Activated CD4-positive, alpha-beta T cell treated with anti-CD3 and anti-CD28 coated beads for 24 hours (primary cell): ENCODE data around the gene VLDLR.

ENCODE experiments used
- DNase-seq, 2 donors: peaks; one replicate each; pipeline ENCODE4 v3.0.0-alpha.2; 2020; ENCODE audit warnings: low read depth in 2 of 2

VLDLR gene

GRCh38 chr9:2621722-2622460 is at the start of gene VLDLR:
Gene VLDLR (plus strand): TSS chr9:2621787. CDS start chr9:2622190, 403 bp downstream.
- peak; percentile 19 to 21 for DNase-seq

- DNase-seq: no peak
These were observed 47.4 kb upstream of the VLDLR start for GRCh38 chr9:2574203-2574602.

- DNase-seq: no peak
These were observed 45.0 kb upstream of the VLDLR start for GRCh38 chr9:2576631-2577030.

GRCh38 chr9:2583308-2584013 is 38.1 kb upstream of the VLDLR start:
- no peak for DNase-seq

- no peak for DNase-seq
These were observed 29.6 kb upstream of the VLDLR start for GRCh38 chr9:2591967-2592366.

GRCh38 chr9:2593744-2594143 is 27.8 kb upstream of the VLDLR start:
- DNase-seq: no peak

GRCh38 chr9:2595973-2596372 is 25.6 kb upstream of the VLDLR start:
- no peak for DNase-seq

GRCh38 chr9:2597483-2597882 is 24.1 kb upstream of the VLDLR start:
- DNase-seq: no peak

GRCh38 chr9:2599896-2600295 is 21.7 kb upstream of the VLDLR start:
- DNase-seq: no peak

- DNase-seq: no peak
These were observed 21.3 kb upstream of the VLDLR start for GRCh38 chr9:2600307-2600706.

- no peak for DNase-seq
These were observed 19.7 kb upstream of the VLDLR start for GRCh38 chr9:2601785-2602378.

- DNase-seq: no peak
These were observed 18.9 kb upstream of the VLDLR start for GRCh38 chr9:2602704-2603116.

- no peak for DNase-seq
These were observed 18.0 kb upstream of the VLDLR start for GRCh38 chr9:2603621-2604020.

- no peak for DNase-seq
These were observed 16.3 kb upstream of the VLDLR start for GRCh38 chr9:2605246-2605645.

- no peak for DNase-seq
These were observed 13.3 kb upstream of the VLDLR start for GRCh38 chr9:2608276-2608675.

GRCh38 chr9:2610985-2611384 is 10.6 kb upstream of the VLDLR start:
- no peak for DNase-seq

GRCh38 chr9:2611961-2612360 is 9.6 kb upstream of the VLDLR start:
- no peak for DNase-seq

- DNase-seq: no peak
These were observed 7.8 kb upstream of the VLDLR start for GRCh38 chr9:2613730-2614271.

- no peak for DNase-seq
These were observed 6.1 kb upstream of the VLDLR start for GRCh38 chr9:2615497-2615896.

GRCh38 chr9:2616692-2617377 is 4.8 kb upstream of the VLDLR start:
- no peak for DNase-seq

- DNase-seq: no peak
These were observed 3.3 kb upstream of the VLDLR start for GRCh38 chr9:2618289-2618688.
